Measurements from ENCODE around the gene LAS1L. TPM values are rescaled to one million over a fixed set of nuclear protein-coding genes. Genes with fewer than 3 reads are reported as not detected.

The LAS1L gene
- total and polyA plus RNA-seq, 2 donors (not counting 1 experiment from before 2014, with no cell fraction given), result 11.9 to 16.4 TPM

- DNase-seq (ENCODE audit: low read depth in 2 of 2), result no peak
- H3K79me2 ChIP-seq (ENCODE audit: control insufficient read depth, insufficient read depth, low read length), result no peaks in the 10 kb centered on the region
- H3K4me3 ChIP-seq (replicated peaks in 1 of 4; ENCODE audit: control extremely low read depth in 1 of 4, insufficient read depth in 1 of 4, low read depth in 3 of 4, low read length in 4 of 4), result no peak overlapping the region
- H3K36me3 ChIP-seq (ENCODE audit: control insufficient read depth, insufficient read depth, low read length), result no peaks in the 10 kb centered on the region
- no peak overlapping the region for H3K27ac ChIP-seq (ENCODE audit: insufficient read depth, low read length)
- H3K9ac ChIP-seq (ENCODE audit: insufficient read depth, low read length), result no peak overlapping the region
- no peak overlapping the region for H2AFZ ChIP-seq (ENCODE audit: low read length)
- H4K20me1 ChIP-seq (ENCODE audit: control insufficient read depth, extremely low read depth, insufficient read depth, low read length), result no peaks in the 10 kb centered on the region
- H3K4me1 ChIP-seq (ENCODE audit: control insufficient read depth, extremely low read depth, insufficient read depth, low read length), result no peaks in the 10 kb centered on the region
- no peaks in the 10 kb centered on the region for H3K27me3 ChIP-seq (ENCODE audit: control insufficient read depth, insufficient read depth, low read length)
- no peak overlapping the region for H3K4me2 ChIP-seq (ENCODE audit: extremely low read depth, insufficient read depth, low read length)
- TF ChIP-seq, protein P1, sequence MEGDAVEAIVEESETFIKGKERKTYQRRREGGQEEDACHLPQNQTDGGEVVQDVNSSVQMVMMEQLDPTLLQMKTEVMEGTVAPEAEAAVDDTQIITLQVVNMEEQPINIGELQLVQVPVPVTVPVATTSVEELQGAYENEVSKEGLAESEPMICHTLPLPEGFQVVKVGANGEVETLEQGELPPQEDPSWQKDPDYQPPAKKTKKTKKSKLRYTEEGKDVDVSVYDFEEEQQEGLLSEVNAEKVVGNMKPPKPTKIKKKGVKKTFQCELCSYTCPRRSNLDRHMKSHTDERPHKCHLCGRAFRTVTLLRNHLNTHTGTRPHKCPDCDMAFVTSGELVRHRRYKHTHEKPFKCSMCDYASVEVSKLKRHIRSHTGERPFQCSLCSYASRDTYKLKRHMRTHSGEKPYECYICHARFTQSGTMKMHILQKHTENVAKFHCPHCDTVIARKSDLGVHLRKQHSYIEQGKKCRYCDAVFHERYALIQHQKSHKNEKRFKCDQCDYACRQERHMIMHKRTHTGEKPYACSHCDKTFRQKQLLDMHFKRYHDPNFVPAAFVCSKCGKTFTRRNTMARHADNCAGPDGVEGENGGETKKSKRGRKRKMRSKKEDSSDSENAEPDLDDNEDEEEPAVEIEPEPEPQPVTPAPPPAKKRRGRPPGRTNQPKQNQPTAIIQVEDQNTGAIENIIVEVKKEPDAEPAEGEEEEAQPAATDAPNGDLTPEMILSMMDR (conservative IDR thresholded peaks at IDR 0.05 in 1 of 2, IDR thresholded peaks at IDR 0.05 in 1 of 2; ENCODE audit: low read depth in 1 of 2, low read length in 2 of 2), result no peak
- no peak for TF ChIP-seq EZH2 (IDR thresholded peaks at IDR 0.05; ENCODE audit: low read length, missing control alignments)
- H3K9me3 ChIP-seq (ENCODE audit: control insufficient read depth, insufficient read depth, low read depth, low read length), result no peaks in the 10 kb centered on the region
These were observed 43.8 kb upstream of the LAS1L start for GRCh38 chrX:65578346-65578745.

DNA sequence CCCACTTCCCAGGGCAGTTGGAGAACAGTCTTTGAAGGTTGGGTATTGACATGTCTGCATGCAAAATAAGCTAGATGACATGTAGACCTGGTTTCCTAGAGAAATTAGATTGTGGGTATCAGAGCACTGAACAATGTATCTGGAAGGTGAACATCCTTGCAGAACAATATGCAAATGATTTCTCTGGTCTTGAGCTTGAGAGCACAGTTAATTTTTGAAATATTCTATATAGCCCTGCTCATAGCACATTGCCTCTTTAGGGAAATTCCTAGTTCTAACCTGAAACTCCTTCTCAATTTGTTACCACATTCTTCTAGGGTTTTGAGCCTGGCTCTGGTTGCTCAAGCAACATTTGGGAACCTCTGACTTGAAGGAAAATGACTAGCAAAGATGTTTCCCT lies 41.6 kb upstream of the LAS1L start:
- Histone ChIP-seq H4K20me1 (ENCODE audit: control insufficient read depth, extremely low read depth, insufficient read depth, low read length) (no peaks in the 10 kb centered on the region), H3K4me3 (replicated peaks in 1 of 4; ENCODE audit: control extremely low read depth in 1 of 4, insufficient read depth in 1 of 4, low read depth in 3 of 4, low read length in 4 of 4) (no peak overlapping the region), H3K9ac (ENCODE audit: insufficient read depth, low read length) (no peak overlapping the region), H3K27me3 (ENCODE audit: control insufficient read depth, insufficient read depth, low read length) (no peaks in the 10 kb centered on the region), H3K79me2 (ENCODE audit: control insufficient read depth, insufficient read depth, low read length) (no peaks in the 10 kb centered on the region), H3K4me2 (ENCODE audit: extremely low read depth, insufficient read depth, low read length) (no peak overlapping the region), H3K9me3 (ENCODE audit: control insufficient read depth, insufficient read depth, low read depth, low read length) (no peaks in the 10 kb centered on the region), H3K36me3 (ENCODE audit: control insufficient read depth, insufficient read depth, low read length) (no peaks in the 10 kb centered on the region), H2AFZ (ENCODE audit: low read length) (no peak overlapping the region), H3K4me1 (ENCODE audit: control insufficient read depth, extremely low read depth, insufficient read depth, low read length) (no peaks in the 10 kb centered on the region), H3K27ac (ENCODE audit: insufficient read depth, low read length) (no peak overlapping the region)
- TF ChIP-seq, protein P1 (conservative IDR thresholded peaks at IDR 0.05 in 1 of 2, IDR thresholded peaks at IDR 0.05 in 1 of 2; ENCODE audit: low read depth in 1 of 2, low read length in 2 of 2), result no peak
- no peak for TF ChIP-seq EZH2 (IDR thresholded peaks at IDR 0.05; ENCODE audit: low read length, missing control alignments)
- DNase-seq (ENCODE audit: low read depth in 2 of 2), result no peak

GRCh38 chrX:65575022-65575421 lies 40.4 kb upstream of the LAS1L start:
- H2AFZ ChIP-seq (ENCODE audit: low read length), result no peak overlapping the region
- no peak overlapping the region for H3K27ac ChIP-seq (ENCODE audit: insufficient read depth, low read length)
- H3K4me3 ChIP-seq (replicated peaks in 1 of 4; ENCODE audit: control extremely low read depth in 1 of 4, insufficient read depth in 1 of 4, low read depth in 3 of 4, low read length in 4 of 4), result no peak overlapping the region
- H3K9me3 ChIP-seq (ENCODE audit: control insufficient read depth, insufficient read depth, low read depth, low read length), result no peaks in the 10 kb centered on the region
- H3K4me2 ChIP-seq (ENCODE audit: extremely low read depth, insufficient read depth, low read length), result no peak overlapping the region
- no peak overlapping the region for H3K9ac ChIP-seq (ENCODE audit: insufficient read depth, low read length)
- DNase-seq (ENCODE audit: low read depth in 2 of 2), result peak; percentile 6 to 15
- H3K4me1 ChIP-seq (ENCODE audit: control insufficient read depth, extremely low read depth, insufficient read depth, low read length), result no peaks in the 10 kb centered on the region
- no peaks in the 10 kb centered on the region for H3K27me3 ChIP-seq (ENCODE audit: control insufficient read depth, insufficient read depth, low read length)
- no peaks in the 10 kb centered on the region for H3K36me3 ChIP-seq (ENCODE audit: control insufficient read depth, insufficient read depth, low read length)
- H3K79me2 ChIP-seq (ENCODE audit: control insufficient read depth, insufficient read depth, low read length), result no peaks in the 10 kb centered on the region
- no peaks in the 10 kb centered on the region for H4K20me1 ChIP-seq (ENCODE audit: control insufficient read depth, extremely low read depth, insufficient read depth, low read length)
- no peak for TF ChIP-seq EZH2 (IDR thresholded peaks at IDR 0.05; ENCODE audit: low read length, missing control alignments)
- TF ChIP-seq, protein P1 (conservative IDR thresholded peaks at IDR 0.05 in 1 of 2, IDR thresholded peaks at IDR 0.05 in 1 of 2; ENCODE audit: low read depth in 1 of 2, low read length in 2 of 2), result no peak
